HG03139 (cell line): Measurements from ENCODE around the gene SLC25A25.
"Not testable (repeated sequence)": the region's sequence is repeated elsewhere in the genome, so short reads cannot be mapped to it uniquely, and the experiment has no call there.

ENCODE experiments used
- ATAC-seq: cut with Tn5 transposase; IDR thresholded peaks from one replicate; pipeline ENCODE4 v1.9.1; 2021; ENCODE audit not compliant: unreplicated experiment

SLC25A25 gene

DNA sequence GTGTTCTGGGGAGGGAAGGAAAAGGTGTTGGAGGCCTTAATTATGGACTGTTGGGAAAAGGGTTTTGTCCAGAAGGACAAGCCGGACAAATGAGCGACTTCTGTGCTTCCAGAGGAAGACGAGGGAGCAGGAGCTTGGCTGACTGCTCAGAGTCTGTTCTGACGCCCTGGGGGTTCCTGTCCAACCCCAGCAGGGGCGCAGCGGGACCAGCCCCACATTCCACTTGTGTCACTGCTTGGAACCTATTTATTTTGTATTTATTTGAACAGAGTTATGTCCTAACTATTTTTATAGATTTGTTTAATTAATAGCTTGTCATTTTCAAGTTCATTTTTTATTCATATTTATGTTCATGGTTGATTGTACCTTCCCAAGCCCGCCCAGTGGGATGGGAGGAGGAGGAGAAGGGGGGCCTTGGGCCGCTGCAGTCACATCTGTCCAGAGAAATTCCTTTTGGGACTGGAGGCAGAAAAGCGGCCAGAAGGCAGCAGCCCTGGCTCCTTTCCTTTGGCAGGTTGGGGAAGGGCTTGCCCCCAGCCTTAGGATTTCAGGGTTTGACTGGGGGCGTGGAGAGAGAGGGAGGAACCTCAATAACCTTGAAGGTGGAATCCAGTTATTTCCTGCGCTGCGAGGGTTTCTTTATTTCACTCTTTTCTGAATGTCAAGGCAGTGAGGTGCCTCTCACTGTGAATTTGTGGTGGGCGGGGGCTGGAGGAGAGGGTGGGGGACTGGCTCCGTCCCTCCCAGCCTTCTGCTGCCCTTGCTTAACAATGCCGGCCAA, 40.4 kb downstream of the SLC25A25 start:
- no peak for ATAC-seq

DNA sequence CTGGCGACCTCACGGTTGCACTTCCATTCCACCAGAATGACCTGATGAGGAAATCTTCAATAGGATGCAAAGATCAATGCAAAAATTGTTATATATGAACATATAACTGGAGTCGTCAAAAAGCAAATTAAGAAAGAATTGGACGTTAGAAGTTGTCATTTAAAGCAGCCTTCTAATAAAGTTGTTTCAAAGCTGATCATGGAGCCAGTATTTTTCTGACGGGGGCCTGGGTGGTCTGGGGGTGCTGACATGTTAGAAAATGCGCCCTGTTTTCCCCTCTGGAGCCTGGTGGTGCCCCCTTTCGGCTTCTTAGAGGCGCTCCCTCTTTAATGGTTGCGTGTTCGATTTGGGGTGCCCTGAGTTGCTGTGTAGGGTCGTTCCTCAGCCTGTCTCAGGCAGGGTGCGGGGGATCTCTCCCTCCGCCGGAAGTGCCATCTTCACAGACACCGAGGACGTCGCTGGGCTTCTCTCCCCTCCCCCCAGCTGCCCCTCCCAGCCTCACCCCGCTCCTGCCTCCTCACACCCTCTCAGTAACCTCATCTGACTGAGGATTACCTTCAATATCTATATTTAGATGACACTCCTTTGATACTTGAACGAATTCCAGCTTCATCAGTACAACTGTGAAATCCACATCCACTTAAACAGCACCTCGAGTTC, 41.1 kb downstream of the SLC25A25 start:
- ATAC-seq = no peak

DNA sequence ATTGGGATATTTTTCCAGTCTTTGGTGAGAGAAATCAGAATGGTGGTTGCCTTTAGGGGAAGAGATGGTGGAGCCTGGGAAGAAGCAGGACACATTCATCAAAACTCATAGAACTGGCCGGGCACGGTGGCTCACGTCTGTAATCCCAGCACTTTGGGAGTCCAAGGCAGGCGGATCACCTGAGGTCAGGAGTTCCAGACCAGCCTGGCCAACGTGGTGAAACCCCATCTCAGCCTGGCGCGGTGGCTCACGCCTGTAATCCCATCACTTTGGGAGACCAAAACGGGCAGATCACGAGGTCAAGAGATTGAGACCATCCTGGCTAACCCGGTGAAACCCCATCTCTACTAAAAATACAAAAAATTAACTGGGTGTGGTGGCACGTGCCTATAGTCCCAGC, 43.7 kb downstream of the SLC25A25 start:
- ATAC-seq = not testable (repeated sequence)

- ATAC-seq = no peak
Observed at GRCh38 chr9:128113526-128114325, 45.7 kb downstream of the SLC25A25 start.

GRCh38 chr9:128114326-128115186, 46.5 kb downstream of the SLC25A25 start:
- no peak for ATAC-seq

DNA sequence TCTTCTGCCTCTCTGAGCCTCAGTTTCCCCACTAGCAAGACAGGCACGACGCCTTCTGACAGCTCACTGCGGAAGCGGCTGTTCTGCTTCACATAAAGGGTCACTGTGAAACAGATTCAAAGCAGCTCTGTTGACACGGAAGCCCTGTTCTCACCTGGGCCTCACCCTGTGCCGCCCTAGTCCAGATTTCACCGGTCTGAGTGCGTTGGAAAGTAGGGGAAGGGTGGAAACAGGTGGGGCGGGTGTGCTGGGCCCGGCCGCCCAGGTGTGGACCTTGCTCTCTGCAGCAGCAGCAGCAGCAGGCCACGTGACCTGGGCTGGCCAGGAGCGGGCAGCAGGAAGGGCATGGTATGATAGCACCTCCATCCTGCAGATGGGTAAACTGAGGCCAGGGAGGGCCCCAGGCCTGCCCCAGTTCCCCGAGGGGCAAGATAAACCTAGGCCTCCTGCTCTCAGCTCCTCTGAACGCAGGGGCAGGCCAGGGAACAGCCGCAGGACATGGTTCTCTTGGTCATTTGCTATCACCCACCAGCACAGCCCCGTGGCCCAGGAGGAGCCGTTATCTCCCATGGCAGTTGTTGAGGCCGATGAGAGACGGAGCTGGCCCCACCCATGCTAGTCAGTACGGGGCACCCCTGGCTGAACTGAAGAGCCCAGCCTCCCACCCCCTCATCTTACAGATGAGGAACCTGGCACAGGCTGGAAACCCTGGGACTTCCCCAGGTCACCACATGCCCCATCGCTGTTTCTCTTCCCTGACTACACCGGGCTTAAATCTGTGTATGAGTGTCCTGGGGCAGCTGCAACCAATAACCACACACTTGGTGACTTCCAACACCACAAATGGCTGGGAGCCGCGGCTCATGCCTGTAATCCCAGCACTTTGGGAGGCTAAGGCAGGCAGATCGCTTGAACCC, 47.4 kb downstream of the SLC25A25 start:
- ATAC-seq = no peak

GRCh38 chr9:128116104-128117083, 48.4 kb downstream of the SLC25A25 start:
- no peak for ATAC-seq

DNA sequence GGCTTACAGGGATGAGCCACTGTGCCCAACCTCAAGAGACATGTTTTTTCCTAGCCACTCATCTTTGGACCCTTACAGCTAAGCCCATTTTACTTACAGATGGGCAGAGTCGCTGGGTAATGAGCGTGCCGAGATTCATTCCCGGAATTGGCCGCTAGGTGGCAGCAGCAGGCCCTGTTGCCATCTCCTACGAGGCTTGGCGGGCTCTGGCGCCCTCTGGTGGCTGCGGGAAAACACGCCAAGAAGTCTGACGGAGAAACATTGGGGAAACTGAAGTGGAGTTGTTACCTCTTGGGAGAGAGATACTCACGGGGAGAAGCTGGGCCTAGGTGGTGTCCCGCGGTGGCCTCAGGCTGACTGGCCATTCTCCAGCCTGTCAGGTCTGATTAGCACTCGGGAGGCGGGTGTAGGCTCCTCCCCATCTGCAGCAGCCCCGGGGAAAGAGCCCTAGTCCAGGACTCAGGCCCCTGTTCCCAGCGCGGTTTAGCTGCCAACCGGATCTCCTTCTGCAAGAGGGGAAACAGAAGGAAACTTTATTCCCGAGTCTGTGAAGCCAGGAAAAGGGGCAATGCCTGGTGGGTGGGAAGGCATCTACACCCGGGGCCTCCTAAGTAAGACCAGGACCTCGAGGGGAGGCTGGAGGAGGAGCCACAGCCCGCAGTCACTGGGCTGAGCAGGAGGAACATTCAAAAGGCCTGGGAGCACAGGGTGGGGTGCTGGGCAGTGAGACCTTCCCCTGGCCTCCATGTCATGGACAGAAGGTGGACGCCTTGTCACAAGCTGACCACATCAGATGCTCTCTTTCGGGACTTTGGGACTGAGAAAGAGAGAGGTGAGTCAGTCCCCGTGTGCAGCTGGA, 49.8 kb downstream of the SLC25A25 start:
- ATAC-seq = no peak

- ATAC-seq = no peak
Observed at GRCh38 chr9:128118472-128118857, 50.4 kb downstream of the SLC25A25 start.

DNA sequence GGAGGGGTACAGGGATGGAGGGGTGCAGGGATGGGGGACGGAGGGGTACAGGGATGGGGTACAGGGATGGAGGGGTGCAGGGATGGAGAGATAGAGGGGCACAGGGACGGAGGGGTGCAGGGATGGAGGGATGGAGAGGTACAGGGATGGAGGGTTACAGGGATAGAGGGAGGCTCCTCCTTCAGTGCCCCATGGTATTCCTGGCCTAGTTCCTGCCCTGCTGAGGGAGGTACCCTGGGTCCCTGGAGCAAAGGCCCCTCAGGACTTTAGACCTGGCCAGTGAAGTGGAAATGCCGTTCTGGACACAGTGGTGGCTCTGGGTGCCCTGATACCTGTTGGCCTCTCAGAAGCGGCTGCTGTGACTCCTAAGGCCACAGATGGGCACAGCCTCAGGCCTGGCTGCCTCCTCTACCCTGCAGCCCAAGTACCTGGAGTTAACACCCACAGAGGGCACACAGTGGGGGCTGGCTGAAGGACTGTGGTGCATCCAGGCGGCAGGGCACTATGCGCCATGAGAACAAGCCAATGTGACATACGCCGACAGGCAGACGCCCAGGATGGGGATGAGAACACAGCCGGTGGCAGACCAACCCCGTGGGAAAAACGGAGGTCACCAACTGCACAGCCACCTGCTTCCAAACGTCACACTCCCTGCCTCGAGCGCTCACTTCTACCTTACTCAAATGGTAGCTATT, 51.1 kb downstream of the SLC25A25 start:
- ATAC-seq = no peak

GRCh38 chr9:128120061-128120740, 52.2 kb downstream of the SLC25A25 start:
- ATAC-seq = no peak

DNA sequence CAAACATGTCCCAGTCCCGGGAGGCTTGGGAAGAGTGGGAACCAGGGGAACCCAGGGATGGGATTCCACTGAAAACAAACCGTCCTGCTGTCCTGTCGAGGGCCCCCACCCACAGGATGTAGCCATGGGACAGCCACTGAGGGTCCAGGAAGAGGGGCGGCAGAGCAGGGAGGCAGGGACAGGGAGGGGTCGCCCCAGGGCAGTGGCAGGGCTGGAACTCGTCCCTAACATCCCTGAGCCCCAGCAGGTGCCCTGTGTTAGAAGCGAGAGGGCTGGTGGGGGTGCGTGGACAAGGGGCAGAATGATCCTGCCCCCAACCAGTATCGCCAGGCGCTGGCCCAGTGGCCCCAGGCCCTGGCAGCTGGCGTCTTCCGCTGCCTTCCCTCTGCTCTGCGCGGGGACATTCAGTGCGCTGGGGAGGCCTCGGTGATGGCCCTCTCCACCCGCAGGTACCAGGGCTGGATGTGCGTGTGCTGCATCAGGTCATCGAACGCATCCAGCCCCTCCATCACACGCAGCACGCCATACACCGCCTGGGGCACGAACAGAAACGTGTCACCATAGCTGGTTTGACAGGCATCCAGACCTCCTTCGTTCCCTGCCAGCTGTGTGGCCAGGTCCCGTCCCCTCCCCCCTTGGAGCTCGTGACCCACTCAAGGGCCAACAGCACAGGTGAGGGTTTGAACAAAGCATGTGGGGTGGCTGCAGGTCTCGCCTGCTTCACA, 52.9 kb downstream of the SLC25A25 start:
- no peak for ATAC-seq

DNA sequence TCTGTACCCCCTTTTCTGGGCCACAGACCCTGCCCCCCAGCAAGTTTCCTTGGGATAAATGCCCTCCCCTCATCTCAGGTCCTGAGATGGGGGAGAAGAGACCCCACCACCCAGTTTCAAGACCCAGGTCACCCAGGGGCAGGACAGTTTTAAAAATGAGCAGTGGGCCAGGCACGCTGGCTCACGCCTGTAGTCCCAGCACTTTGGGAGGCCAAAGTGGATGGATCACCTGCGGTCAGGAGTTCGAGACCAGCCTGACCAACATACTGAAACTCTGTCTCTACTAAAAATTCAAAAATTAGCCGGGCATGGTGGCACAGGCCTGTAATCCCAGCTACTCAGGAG, 53.4 kb downstream of the SLC25A25 start:
- ATAC-seq = no peak

DNA sequence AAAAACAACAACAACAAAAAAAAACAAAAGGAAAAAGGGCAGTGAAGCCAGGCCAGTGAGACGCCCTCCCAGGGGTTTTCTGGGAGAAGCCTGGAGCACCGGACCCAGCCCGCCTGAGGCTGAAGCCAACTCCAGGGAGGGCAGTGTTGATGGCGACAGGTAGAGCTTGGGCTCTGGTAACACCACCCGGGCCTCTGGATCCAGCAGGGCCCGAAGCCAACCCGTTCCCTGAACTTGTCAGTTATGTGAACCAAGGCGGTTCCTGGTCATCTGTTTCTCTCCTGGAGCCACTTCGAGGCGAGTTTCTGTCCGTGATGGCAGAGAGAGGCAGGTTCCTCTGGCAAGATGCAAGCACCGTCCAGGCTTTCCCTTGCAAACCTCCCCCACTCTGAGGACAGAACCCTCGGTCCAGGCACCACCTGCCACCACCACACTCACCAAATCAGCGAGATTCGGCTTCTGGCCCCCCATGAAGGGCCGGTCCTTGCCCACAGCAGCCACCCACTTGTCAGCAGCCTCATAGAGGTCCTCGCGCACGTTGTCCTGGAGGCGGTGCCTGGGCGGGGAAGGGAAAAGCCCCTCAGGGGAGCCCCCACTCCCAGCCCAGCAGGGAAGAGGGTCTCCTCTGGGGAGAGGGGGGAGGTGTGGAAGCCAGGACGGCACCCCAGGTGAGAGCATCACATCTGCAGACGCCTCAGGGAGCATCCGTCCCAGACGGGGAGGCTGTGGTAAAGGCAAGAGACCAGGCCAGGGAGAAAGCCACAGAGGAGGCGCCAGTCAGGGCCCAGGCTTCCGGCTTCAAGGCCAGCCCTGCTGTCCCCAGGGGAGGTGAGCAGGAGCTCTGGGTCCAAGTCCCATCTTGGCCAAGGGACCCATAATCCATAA, 54.1 kb downstream of the SLC25A25 start:
- ATAC-seq = no peak

DNA sequence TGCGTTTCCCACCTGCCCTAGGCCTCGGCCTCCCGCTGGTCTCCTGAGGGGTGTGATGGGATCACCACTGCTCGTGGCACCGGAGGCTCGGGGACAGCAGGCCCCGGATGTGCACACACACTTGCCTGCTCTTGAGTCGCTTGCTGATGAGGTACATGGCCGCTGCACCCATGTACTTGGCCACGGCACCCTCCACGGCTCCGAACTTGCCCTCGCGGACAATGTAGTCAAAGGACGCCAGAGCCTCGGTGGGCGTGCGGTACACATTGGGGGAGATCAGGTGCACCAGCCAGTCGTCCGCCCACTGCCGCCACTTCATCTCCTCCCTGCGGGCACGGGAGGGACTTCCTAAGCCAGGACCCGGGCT, 54.8 kb downstream of the SLC25A25 start:
- no peak for ATAC-seq
